ENCODE results near the gene CHRNE.

The CHRNE gene

DNA sequence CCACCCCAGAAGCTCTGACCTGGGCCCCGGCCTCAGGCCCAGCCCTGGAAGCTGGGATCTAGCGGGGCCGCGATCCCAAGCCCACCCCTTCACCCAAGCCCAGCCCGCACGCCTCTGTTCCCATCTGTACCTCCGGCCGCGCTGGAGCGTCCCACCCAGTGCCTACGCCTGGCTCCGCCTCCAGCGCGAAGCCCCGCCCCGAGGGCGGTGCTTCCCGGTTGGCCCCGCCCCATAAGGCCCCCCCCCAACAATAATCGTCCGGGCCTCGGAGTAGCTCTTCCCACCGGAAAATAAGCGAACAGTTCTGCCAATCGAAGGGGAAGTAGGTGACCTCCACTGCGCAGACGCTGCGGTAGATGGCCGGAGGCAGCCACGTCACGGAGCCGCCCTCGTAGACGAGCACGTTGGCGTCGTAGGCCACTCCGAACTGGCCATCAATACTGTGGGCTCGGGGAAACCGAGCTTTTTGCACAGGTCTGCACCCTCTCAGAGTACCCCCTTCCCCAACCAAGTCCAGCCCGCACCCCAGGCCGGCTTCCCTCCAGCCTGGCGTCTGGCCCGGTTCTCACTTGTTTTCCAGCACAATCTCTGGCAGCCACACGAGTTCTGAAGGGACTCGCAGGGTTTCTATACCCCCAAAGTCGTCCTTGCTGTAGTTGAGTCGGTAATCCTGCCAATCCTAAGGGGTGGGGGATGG lies 1.1 kb downstream of the CHRNE start:
- DNase-seq, result no peak

DNA sequence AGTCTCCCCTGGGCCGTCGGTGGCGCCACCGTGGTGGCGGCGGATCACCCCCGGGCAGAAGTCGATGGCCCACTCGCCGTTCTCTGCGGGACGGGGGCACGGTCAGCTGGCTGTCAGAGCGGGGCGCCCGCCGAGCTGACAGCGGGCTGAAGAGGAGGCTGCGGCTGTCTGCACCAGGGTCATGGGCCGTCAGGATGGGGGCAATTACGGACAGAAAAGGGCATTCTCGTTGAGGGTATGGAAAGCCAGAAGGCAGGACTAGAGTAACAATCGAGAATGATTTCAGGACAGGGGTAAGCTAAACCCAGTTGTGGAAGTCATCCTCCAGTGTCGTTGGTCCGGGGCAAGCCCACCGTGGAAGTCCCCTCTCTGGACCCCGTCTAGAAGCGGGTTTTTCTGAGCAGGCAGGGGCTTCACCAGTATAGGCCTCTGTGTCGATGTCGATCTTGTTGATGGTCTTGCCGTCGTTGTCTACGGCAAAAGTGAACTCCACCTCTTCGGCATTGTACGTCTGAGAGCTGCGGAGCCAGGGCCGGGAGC lies 1.7 kb downstream of the CHRNE start:
- DNase-seq, result no peak

DNA sequence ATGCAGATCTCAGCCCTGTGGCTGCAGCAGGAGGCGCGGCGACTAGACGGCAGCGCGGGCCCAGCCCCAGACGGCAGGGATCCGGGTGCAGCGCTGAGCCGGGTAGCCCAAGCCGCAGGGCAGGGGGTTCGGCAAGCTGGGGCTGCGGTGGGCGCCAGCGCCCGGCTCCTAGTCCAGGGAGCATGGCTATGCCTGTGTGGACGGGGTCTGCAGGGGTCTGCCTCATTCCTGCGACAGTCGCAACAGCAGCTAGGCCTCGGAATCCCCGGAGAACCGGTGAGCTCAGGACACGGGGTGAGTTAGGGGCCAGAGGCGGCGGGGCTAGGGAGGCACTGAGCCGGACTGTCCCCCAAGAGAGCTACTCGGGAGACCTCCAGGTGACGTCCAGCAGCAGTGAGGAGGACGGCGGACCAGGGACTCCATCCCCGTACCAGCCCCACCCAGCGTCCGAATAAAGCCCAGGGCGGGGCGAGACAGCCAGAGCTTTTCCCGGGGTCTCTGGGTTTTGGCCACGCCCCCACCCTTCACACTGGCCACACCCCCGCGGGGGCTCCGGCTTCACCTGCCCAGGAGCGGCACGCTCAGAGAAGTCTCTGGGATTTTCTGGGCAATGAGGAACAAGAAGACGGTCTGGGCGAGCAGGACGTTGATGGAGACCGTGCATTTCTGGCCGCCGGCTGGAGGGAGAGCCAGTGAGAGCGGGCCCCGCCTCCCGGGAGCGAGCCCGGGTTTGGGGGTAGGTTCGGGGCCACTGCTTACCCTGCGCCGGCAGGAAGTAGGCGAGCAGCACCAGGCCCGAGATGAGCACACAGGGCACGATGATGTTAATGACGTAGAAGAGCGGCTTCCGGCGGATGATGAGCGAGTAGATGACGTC lies 2.4 kb downstream of the CHRNE start:
- peak; percentile 55 for DNase-seq

DNA sequence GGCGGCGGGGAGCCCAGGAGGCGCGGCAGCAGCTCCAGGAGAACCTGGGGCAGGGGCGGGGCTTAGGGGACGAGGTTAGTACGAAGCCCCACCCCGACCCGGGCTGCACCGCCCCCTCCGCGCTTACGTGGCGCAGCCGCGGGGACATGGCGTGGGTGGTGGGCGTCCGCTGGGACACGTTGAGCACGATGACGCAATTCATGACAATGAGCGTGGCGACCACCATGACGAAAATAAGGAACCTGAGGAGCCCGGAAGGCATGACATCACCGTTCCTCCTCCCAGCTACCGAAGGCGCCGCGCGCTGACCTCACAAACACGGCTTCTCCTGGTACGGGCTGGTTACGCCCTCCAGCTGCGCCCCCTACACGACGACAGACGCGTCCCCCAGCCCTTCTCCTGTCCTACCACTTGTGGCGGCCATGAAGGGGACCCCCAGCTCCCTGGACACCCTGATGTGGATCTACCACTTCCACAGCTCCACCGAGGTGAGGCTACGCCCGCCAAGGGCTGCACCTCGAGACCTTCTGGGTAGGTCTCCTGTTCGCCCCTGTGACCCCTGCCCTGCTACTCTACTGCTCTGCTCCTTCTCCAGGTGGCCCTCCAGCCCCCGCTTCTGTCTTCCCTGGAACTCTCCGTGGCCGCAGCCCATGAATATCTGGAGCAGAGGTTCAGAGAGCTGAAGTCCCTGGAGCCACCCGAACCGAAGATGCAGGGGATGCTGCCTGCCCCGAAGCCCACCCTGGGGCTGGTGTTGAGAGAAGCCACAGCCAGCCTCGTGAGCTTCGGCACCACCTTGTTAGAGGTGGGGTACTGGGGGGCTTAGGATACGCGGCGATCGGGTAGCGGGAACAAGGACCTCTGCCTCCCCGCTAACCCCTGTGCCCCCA lies 3.3 kb downstream of the CHRNE start, which contains the start of gene C17orf107:
Gene C17orf107 (plus strand): TSS at position 196 of the 890 bp plus-strand sequence. CDS start 227 bp downstream, at position 423.
- peak; percentile 81 for DNase-seq

DNA sequence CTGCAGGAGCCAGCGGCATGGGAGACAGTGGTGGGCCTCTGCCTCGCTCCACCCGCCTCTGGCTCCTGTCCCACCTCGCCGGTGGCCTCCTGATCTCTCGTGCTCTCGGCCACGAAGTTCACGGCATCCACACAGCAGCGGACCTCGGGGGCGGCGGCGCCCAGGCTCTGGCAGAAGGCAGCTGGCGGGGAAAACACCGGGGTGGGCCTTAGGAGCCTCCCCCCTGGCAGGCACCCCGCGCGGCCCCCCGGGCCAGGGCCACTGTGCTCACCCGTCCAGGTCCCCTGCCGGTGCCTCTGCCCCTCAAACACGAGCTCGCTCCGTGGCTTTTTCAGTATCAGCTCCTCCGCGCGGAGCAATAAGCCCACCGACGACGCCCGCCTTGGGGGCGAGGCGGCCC lies 4.0 kb downstream of the CHRNE start:
- DNase-seq, result no peak

DNA sequence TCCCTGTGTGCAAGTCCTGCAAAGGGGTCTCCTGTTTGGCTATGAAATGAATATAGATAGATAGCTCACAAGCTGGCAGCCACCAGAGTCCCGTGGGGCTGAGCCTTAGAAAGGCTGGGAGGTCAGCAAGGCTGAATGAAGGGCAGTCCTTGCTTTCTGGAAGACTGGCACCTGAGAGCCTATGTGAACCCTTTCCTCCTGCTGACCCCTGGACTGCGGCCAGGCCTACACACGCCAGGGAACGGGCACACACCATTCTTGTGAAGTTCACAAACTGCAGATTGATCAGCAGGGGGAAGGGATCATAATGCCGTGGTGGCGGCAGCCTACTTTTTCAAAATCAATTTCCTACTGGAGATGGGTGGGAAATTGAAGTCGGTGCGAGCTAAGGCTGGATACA lies 4.5 kb downstream of the CHRNE start:
- no peak for DNase-seq

DNA sequence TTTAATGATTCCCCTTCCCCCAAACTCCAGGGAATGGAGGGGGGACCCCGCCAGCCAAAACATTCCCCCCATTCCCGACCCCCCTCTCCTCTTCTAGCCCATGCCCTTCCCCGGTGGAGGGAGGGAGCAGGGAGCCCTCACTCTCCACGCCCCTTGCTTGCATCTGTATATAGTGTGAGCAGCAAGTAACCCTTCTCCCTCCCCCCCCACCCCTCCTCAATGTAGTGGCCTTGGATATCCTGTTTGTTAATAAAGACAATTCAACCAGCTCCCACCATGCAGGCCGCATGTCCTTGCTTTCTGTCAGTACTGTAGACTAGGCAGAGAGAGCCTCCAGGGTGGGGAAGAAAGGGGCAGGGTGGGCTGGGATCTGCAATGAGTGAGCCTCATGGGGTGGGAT lies 5.1 kb downstream of the CHRNE start:
- no peak for DNase-seq

DNA sequence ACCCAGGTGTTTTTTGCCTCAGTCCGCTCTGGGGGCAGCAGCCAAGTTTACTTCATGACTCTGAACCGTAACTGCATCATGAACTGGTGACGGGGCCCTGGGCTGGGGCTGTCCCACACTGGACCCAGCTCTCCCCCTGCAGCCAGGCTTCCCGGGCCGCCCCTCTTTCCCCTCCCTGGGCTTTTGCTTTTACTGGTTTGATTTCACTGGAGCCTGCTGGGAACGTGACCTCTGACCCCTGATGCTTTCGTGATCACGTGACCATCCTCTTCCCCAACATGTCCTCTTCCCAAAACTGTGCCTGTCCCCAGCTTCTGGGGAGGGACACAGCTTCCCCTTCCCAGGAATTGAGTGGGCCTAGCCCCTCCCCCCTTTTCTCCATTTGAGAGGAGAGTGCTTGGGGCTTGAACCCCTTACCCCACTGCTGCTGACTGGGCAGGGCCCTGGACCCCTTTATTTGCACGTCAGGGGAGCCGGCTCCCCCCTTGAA lies 5.7 kb downstream of the CHRNE start:
- DNase-seq, result no peak

DNA sequence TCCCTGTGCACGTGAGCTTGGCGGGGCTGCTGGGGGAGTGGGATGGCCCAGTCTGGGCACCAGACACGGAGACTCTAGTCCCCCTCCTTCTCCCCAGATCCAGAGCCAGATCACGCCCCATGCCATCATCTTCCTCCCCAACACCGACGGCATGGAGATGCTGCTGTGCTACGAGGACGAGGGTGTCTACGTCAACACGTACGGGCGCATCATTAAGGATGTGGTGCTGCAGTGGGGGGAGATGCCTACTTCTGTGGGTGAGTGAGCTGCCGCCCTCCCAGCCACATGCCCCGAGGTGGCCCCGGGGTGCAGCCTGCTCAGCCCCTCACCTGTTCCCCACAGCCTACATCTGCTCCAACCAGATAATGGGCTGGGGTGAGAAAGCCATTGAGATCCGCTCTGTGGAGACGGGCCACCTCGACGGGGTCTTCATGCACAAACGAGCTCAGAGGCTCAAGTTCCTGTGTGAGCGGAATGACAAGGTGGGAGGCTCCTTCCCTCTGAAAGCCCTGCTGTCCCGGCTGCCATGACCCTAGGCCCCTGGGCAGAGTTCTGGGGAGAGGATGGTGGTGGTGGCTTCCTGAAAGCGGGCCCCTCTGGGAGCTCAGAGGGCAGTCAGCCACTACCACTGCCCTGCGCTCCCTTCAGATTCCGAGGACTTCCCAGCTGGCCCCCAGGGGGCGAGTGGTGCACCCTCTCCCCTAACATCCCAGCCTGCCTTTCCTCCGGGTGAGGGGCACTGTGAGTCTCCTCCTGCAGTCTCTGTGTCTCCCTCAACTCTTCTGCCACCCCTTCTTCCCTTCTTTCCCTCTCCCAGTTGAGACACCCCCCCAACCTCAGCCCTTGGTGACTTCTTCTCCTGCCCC lies 6.3 kb downstream of the CHRNE start:
- no peak for DNase-seq

DNA sequence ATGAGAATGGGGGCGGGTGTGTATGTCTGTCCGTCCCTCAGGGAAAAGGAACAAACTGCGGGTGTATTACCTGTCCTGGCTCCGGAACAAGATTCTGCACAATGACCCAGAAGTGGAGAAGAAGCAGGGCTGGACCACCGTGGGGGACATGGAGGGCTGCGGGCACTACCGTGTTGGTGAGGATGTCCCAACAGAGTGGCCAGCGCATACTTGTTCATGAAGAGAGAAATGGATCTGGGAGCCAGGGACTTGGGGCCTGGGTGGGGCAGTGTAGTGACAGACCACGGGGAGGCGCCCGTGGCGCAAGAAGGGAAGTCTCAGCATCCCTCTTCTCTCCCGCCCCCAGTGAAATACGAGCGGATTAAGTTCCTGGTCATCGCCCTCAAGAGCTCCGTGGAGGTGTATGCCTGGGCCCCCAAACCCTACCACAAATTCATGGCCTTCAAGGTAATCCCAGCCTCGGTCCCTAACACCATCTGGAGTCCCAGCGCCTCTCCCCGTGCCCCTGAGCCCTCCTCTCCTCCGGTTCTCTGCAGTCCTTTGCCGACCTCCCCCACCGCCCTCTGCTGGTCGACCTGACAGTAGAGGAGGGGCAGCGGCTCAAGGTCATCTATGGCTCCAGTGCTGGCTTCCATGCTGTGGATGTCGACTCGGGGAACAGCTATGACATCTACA lies 7.1 kb downstream of the CHRNE start:
- DNase-seq, result no peak

DNA sequence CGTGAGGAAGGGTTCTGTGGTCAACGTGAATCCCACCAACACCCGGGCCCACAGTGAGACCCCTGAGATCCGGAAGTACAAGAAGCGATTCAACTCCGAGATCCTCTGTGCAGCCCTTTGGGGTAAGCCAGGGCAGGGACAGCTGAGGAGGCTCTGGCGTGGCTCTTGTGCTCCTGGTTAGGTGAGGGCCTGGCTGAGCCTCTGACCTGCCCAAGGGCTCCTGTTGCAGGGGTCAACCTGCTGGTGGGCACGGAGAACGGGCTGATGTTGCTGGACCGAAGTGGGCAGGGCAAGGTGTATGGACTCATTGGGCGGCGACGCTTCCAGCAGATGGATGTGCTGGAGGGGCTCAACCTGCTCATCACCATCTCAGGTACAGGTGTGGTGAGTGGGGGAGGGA lies 7.8 kb downstream of the CHRNE start:
- no peak for DNase-seq

DNA sequence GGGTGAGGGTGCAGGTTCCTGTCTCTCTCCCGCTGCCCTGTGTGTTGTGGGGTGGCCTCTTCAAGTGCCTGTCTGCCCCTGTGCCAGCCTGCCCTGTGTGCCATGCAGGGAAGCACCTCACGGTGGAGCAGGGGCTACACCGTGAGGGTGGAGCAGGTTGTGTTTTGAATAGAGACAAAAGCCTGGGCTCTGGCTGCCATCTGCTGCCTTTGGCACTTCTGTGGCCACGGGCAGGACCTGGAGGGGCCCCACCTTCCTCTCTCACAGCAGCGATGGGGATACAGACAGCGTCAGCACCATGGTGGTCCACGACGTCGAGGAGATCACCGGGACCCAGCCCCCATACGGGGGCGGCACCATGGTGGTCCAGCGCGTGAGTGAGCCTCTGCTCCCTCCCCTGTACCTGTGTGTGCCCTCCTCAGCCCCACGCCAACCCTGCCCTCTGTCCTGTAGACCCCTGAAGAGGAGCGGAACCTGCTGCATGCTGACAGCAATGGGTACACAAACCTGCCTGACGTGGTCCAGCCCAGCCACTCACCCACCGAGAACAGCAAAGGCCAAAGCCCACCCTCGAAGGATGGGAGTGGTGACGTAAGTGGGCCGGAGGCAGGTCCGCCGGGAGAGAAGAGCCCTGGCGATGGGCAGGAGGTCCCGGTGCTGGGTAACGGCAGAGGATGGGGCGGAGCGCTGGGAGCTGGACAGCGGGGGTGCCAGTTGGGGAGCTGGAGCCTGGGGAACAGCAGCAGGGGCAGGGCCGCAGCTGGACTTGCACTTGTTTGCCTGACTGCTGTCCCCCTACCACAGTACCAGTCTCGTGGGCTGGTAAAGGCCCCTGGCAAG lies 9.0 kb downstream of the CHRNE start:
- no peak for DNase-seq

DNA sequence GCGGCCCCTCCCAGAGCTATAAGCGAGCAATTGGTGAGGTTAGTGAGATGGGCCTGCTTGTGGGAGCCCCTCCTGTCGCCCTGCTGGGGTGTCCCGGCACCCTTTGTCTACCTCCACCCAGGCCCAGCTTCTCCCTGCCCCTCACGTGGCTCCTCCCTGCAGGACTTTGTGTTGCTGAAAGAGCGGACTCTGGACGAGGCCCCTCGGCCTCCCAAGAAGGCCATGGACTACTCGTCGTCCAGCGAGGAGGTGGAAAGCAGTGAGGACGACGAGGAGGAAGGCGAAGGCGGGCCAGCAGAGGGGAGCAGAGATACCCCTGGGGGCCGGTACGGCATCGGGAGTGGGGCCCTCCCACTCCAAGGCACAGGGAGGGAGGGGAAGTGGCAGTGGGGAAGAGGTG lies 9.6 kb downstream of the CHRNE start:
- no peak for DNase-seq

DNA sequence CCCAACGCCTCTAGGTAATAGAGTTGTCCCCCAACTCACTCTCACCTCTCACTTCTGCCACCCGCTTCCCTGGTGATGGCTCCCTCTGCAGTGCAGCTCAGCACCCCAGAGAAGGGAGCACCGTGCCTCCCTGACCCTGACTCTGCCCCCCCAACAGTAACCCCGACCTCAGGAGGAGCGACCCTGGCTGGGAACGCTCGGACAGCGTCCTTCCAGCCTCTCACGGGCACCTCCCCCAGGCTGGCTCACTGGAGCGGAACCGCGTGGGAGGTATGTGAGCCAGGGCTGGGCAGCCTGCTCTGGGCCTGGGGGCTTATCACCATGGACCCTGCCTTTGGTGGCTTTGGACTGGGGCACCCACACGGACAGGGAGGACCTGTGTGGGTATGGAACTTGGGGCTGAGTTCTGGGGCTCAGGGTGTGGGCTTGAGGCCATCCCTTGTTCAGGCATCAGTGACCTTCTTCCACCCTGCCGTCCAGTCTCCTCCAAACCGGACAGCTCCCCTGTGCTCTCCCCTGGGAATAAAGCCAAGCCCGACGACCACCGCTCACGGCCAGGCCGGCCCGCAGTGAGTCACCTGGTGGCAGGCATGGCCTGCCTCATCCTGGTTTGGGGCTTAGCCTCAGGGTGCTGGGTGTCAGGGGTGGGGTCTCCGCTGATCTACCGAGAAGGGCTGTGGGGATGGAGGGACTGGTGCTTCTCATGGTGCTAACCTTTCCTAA lies 10.2 kb downstream of the CHRNE start:
- no peak for DNase-seq

DNA sequence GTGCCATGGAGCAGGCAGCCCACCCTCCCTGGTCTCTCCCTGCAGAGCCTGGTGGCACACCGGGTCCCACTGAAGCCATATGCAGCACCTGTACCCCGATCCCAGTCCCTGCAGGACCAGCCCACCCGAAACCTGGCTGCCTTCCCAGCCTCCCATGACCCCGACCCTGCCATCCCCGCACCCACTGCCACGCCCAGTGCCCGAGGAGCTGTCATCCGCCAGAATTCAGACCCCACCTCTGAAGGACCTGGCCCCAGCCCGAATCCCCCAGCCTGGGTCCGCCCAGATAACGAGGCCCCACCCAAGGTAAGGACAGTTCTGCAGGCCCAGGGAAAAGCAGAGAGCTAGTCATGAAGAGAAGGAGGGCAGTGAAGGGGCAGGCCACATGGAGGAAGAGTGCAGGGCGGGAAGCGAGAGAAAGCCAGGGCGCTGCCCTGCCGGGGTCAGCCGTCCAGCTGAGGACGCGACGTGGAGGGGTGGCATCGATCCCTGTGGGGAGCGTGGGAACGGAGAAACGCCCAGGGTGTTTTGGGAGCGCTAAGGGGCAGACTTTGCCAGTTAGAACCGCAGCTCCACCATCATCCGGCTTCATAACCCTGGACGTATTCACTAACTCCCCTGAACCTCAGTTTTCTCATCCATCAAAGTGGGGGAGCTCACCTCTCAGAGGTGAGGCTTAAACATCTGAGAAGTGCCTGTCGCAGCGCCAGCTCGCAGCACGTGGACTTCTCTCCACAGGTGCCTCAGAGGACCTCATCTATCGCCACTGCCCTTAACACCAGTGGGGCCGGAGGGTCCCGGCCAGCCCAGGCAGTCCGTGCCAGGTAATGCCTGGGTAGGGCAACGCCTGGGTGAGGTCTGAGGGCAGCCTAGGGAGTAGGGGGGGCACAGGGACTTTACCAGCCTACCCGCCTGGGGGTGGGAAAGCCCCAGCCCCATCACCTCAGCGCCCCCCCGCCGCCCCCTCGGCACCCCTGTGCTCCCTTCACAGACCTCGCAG lies 11.2 kb downstream of the CHRNE start:
- DNase-seq, result no peak

DNA sequence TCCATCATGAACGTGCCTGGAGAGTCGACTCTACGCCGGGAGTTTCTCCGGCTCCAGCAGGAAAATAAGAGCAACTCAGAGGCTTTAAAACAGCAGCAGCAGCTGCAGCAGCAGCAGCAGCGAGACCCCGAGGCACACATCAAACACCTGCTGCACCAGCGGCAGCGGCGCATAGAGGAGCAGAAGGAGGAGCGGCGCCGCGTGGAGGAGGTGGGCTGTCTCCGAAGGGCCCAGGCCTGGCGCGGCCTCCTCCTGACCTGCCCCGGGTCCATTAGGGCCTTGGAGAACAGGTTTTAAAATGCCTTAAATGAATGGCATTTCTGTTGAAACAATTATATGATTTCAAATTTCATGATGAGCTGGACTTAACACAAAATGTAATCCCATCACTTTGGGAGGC lies 15.3 kb downstream of the CHRNE start:
- no peak for DNase-seq

DNA sequence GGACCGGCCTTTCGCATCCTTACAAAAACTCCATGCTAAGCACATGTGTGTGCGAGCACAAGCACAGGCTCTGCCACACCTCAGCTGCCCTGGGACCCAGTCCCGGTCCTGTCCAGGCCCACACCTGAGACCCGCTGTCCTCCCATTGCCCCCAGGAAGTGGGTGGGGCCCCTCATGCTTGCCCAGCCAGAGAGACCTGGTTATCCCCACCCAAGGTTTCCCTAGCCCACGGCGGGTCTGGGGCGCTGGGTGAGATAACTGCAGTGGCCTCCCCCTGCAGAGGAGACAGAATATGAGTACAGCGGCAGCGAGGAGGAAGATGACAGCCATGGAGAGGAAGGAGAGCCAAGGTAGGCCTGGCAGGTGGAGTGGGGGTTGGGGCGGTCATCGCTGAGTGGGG lies 16.1 kb downstream of the CHRNE start:
- DNase-seq, result no peak

DNA sequence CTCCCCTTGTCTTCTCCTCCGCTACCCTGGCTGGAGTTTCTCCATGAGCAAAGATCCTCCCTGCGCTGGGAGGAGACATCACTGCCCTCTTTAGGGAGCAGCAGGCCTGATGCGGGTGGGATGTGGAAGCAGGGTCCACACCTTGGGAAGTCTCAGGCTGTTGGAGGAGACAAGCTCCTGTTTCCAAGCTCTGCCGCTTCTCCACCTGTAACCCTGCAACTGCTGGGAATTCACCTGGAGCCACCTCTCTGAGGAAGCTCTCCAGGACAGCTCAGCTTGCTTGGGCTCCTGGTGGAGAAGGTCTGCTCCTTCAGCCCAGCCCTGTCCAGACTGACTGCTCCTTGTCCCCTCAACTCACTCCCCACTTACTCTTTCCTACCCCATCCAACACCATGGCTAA lies 18.4 kb downstream of the CHRNE start:
- DNase-seq, result no peak

All from activated CD4-positive, alpha-beta T cell treated with anti-CD3 and anti-CD28 coated beads, Interleukin-2, amount 50 U/mL, for 16 hours (primary cell).